Measurements from ENCODE around the gene PEAK1.
"Not testable (repeated sequence)": the region's sequence is repeated elsewhere in the genome, so short reads cannot be mapped to it uniquely, and the experiment has no call there.

PEAK1 gene

GRCh38 chr15:77292969-77293558 lies 126.8 kb downstream of the PEAK1 start:
- no peak for DNase-seq

GRCh38 chr15:77291107-77291506 lies 128.8 kb downstream of the PEAK1 start:
- DNase-seq, result no peak

GRCh38 chr15:77287385-77287784 lies 132.5 kb downstream of the PEAK1 start:
- no peak for DNase-seq

GRCh38 chr15:77285057-77285997 lies 134.6 kb downstream of the PEAK1 start:
- DNase-seq, result no peak

- DNase-seq, result no peak
Measured at GRCh38 chr15:77282333-77282732, 137.6 kb downstream of the PEAK1 start.

- no peak for DNase-seq
Measured at GRCh38 chr15:77276943-77277342, 143.0 kb downstream of the PEAK1 start.

GRCh38 chr15:77276096-77276495 lies 143.8 kb downstream of the PEAK1 start:
- no peak for DNase-seq

- not testable (repeated sequence) for DNase-seq
Measured at GRCh38 chr15:77273136-77273535, 146.8 kb downstream of the PEAK1 start.

GRCh38 chr15:77266708-77267386 lies 153.1 kb downstream of the PEAK1 start:
- peak; percentile 79 for DNase-seq

- no peak for DNase-seq
Measured at GRCh38 chr15:77255385-77255784, 164.5 kb downstream of the PEAK1 start.

GRCh38 chr15:77251662-77252061 lies 168.2 kb downstream of the PEAK1 start:
- DNase-seq, result no peak

GRCh38 chr15:77247116-77247515 lies 172.8 kb downstream of the PEAK1 start:
- no peak for DNase-seq

GRCh38 chr15:77243716-77244401 lies 176.0 kb downstream of the PEAK1 start:
- no peak for DNase-seq

- DNase-seq, result no peak
Measured at GRCh38 chr15:77243135-77243534, 176.8 kb downstream of the PEAK1 start.

GRCh38 chr15:77239882-77240608 lies 179.9 kb downstream of the PEAK1 start:
- no peak for DNase-seq

- DNase-seq, result no peak
Measured at GRCh38 chr15:77235566-77235965, 184.3 kb downstream of the PEAK1 start.

- no peak for DNase-seq
Measured at GRCh38 chr15:77228828-77229227, 191.1 kb downstream of the PEAK1 start.

- DNase-seq, result no peak
Measured at GRCh38 chr15:77226652-77227051, 193.3 kb downstream of the PEAK1 start.

GRCh38 chr15:77225646-77226045 lies 194.3 kb downstream of the PEAK1 start:
- DNase-seq, result no peak

- DNase-seq, result no peak
Measured at GRCh38 chr15:77225088-77225487, 194.8 kb downstream of the PEAK1 start.

GRCh38 chr15:77224352-77224751 lies 195.6 kb downstream of the PEAK1 start:
- no peak for DNase-seq

- DNase-seq, result no peak
Measured at GRCh38 chr15:77221708-77222107, 198.2 kb downstream of the PEAK1 start.

All from NCI-H82 (cell line).